Stomach (tissue), 4 donors: ENCODE measurements around the gene SHOC2.

ENCODE experiments used
- CTCF ChIP-seq, 7 experiments: fragments of 450-650 bp in 4 of 7; fragments of 200-600 bp in 3 of 7; sonication (generic) in 3 of 7; IDR thresholded peaks; one replicate each; pipeline ENCODE4 v1.5.1; 2016 to 2019; ENCODE audit warnings: antibody characterized with exemption in 7 of 7, control low read depth in 2 of 7, mild to moderate bottlenecking in 1 of 7
- POLR2AphosphoS5 ChIP-seq, 3 donors: sonication (generic); formaldehyde crosslinking; IDR thresholded peaks; one replicate each; pipeline ENCODE4 v1.6.1; 2016; ENCODE audit warnings: antibody characterized with exemption in 3 of 3

GRCh38 chr10:110957606-110958005, 38.2 kb downstream of the SHOC2 start:
- TF ChIP-seq CTCF (IDR thresholded peaks at IDR 0.05) (no peak), POLR2AphosphoS5 (IDR thresholded peaks at IDR 0.05) (no peak)
